ENCODE measurements around the gene PRRT3. TPM values are rescaled to one million over a fixed set of nuclear protein-coding genes. Genes with fewer than 3 reads are reported as not detected.

Gene PRRT3
- total and polyA plus RNA-seq, 9 of the 15 experiments (the other 6 are each of a cell fraction or from before 2014, with no cell fraction given): 0.06 to 1.9 (median 1.2) TPM

DNA sequence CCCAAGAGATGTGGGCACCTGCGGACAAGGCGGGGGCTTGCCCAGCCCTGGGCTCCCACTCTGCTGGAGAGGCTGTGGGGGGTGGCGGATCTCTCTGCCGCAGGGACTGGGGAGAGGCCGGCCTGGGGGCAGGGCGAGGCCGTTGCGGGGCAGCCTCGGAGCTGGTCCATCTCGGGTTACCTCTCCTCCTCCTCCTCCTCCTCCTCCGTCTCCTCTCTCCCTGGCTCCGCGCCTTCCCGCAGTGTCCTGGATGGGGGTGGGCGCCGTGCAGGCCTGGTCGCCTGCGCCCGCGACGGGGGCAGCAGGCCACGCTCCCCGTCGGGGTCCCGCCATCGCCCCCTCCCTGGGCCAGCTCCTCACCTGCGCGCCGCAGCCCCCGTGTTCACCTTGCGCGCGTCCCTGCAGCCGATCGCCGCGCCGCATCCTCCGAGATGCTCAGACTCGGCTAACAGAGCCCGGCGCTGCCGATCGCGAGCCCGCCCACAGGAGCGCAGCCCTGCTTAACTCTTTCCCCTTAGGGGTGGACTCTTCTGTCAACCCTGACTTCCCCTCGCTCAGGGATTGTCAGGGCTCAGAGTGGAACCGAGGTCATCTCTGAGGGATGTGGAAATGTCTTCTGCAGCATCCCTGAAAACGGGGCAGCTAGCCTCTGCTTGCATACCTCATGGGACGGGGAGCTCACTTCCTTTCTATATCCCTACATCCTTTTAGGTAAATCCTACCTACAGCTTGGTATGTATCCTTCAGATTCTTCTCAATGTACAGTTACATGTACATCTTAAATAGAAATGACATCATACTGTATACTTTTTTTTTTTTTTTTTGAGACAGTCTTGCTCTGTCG lies at the start of gene PRRT3 (continued):
- TF ChIP-seq ZNF449 (CRISPR knock-in tag; IDR thresholded peaks at IDR 0.05) (no peak), ZFP91 (CRISPR knock-in tag; IDR thresholded peaks at IDR 0.05) (no peak), ELF2 (CRISPR knock-in tag; IDR thresholded peaks at IDR 0.05) (no peak), MTA1 (IDR thresholded peaks at IDR 0.05; ENCODE audit: borderline replicate concordance) (0 out of 2 replicates have a peak, but pooled peaks have one; percentile 26), ZNF57 (CRISPR knock-in tag; IDR thresholded peaks at IDR 0.05) (no peak), RBM15 (IDR thresholded peaks at IDR 0.05; ENCODE audit: insufficient read depth, low read length) (no peak), CBFA2T2 (conservative IDR thresholded peaks at IDR 0.05) (no peak), SREBF2 (CRISPR knock-in tag; IDR thresholded peaks at IDR 0.05) (no peak), DNMT1 (IDR thresholded peaks at IDR 0.05) (no peak), E2F4 (CRISPR knock-in tag; IDR thresholded peaks at IDR 0.05; ENCODE audit: low read depth) (no peak), SMAD4 (CRISPR knock-in tag; conservative IDR thresholded peaks at IDR 0.05) (no peak), PURB (CRISPR knock-in tag; IDR thresholded peaks at IDR 0.05; ENCODE audit: low read depth) (no peak), TAF7 (tag; IDR thresholded peaks at IDR 0.05) (no peak), ZNF347 (CRISPR knock-in tag; IDR thresholded peaks at IDR 0.05; ENCODE audit: low read depth) (no peak), NFYB (IDR thresholded peaks at IDR 0.05; ENCODE audit: extremely low read depth, insufficient read length) (no peak), ZNF431 (CRISPR knock-in tag; IDR thresholded peaks at IDR 0.05) (no peak), ZNF311 (CRISPR knock-in tag; IDR thresholded peaks at IDR 0.05) (no peak), PHB (CRISPR knock-in tag; IDR thresholded peaks at IDR 0.05) (no peak)
- TF ChIP-seq, protein P1, sequence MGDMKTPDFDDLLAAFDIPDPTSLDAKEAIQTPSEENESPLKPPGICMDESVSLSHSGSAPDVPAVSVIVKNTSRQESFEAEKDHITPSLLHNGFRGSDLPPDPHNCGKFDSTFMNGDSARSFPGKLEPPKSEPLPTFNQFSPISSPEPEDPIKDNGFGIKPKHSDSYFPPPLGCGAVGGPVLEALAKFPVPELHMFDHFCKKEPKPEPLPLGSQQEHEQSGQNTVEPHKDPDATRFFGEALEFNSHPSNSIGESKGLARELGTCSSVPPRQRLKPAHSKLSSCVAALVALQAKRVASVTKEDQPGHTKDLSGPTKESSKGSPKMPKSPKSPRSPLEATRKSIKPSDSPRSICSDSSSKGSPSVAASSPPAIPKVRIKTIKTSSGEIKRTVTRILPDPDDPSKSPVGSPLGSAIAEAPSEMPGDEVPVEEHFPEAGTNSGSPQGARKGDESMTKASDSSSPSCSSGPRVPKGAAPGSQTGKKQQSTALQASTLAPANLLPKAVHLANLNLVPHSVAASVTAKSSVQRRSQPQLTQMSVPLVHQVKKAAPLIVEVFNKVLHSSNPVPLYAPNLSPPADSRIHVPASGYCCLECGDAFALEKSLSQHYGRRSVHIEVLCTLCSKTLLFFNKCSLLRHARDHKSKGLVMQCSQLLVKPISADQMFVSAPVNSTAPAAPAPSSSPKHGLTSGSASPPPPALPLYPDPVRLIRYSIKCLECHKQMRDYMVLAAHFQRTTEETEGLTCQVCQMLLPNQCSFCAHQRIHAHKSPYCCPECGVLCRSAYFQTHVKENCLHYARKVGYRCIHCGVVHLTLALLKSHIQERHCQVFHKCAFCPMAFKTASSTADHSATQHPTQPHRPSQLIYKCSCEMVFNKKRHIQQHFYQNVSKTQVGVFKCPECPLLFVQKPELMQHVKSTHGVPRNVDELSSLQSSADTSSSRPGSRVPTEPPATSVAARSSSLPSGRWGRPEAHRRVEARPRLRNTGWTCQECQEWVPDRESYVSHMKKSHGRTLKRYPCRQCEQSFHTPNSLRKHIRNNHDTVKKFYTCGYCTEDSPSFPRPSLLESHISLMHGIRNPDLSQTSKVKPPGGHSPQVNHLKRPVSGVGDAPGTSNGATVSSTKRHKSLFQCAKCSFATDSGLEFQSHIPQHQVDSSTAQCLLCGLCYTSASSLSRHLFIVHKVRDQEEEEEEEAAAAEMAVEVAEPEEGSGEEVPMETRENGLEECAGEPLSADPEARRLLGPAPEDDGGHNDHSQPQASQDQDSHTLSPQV (IDR thresholded peaks at IDR 0.05): no peak
- TF ChIP-seq, protein P2, sequence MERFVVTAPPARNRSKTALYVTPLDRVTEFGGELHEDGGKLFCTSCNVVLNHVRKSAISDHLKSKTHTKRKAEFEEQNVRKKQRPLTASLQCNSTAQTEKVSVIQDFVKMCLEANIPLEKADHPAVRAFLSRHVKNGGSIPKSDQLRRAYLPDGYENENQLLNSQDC (CRISPR knock-in tag; IDR thresholded peaks at IDR 0.05): no peak

Data from K562 (cell line).